ENCODE data around the gene COASY.

- TF ChIP-seq CTCF (IDR thresholded peaks at IDR 0.05) (no peak), POLR2A (IDR thresholded peaks at IDR 0.05; ENCODE audit: low read depth) (no peak)
Observed at GRCh38 chr17:42574463-42574862, 12.5 kb downstream of the COASY start.
